ENCODE results near the gene SNCAIP.
"Not testable (repeated sequence)": the region's sequence is repeated elsewhere in the genome, so short reads cannot be mapped to it uniquely, and the experiment has no call there.

The SNCAIP gene

GRCh38 chr5:122315521-122315920, 3.5 kb downstream of the SNCAIP start:
- DNase-seq = no peak

- DNase-seq = no peak
Measured at GRCh38 chr5:122316656-122317055, 4.6 kb downstream of the SNCAIP start.

- no peak for DNase-seq
Measured at GRCh38 chr5:122319897-122320296, 7.9 kb downstream of the SNCAIP start.

GRCh38 chr5:122321921-122322320, 9.9 kb downstream of the SNCAIP start:
- no peak for DNase-seq

- DNase-seq = no peak
Measured at GRCh38 chr5:122322801-122323548, 10.9 kb downstream of the SNCAIP start.

GRCh38 chr5:122323738-122324137, 11.7 kb downstream of the SNCAIP start:
- no peak for DNase-seq

DNA sequence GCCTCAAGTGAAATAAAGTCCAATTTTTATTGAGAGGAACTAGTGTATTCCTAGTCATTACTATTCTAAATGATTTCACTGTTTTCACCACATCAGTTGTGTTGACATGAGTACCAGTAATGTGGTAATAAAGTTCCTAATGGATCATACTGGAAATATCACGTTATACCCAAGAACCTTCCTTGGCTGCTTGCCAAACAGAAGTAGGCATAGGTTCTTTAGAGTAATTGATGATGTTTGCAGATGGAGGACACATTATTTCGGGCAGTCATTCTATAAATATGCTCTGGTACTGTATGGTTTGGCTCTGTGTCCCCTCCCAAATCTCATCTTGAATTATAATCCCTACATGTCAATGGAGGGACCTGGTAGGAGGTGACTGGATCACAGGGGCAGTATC, 15.1 kb downstream of the SNCAIP start:
- no peak for DNase-seq

GRCh38 chr5:122330881-122331280, 18.8 kb downstream of the SNCAIP start:
- DNase-seq = no peak

- no peak for DNase-seq
Measured at GRCh38 chr5:122332599-122333555, 20.8 kb downstream of the SNCAIP start.

GRCh38 chr5:122333564-122333963, 21.5 kb downstream of the SNCAIP start:
- DNase-seq = no peak

- no peak for DNase-seq
Measured at GRCh38 chr5:122339591-122339990, 27.6 kb downstream of the SNCAIP start.

- no peak for DNase-seq
Measured at GRCh38 chr5:122341087-122341486, 29.1 kb downstream of the SNCAIP start.

DNA sequence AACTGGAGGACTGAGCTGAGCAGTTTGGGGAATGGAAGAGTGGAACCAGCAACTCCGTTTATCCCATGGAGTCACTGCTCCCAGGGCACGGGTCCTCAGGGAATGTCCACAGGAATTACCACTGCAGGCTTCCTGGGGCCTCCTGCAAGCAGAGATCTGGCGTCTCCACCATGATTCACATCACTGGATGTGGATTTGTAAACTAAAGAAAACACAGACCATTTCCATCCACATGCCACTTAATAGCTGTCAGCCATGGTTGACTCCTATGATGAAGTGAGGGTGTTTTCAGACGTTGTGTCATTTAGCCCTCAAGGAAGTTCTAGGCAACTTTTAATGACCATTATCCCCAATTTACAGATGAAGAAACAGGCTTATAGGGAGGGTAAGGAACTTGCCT, 30.2 kb downstream of the SNCAIP start:
- no peak for DNase-seq

DNA sequence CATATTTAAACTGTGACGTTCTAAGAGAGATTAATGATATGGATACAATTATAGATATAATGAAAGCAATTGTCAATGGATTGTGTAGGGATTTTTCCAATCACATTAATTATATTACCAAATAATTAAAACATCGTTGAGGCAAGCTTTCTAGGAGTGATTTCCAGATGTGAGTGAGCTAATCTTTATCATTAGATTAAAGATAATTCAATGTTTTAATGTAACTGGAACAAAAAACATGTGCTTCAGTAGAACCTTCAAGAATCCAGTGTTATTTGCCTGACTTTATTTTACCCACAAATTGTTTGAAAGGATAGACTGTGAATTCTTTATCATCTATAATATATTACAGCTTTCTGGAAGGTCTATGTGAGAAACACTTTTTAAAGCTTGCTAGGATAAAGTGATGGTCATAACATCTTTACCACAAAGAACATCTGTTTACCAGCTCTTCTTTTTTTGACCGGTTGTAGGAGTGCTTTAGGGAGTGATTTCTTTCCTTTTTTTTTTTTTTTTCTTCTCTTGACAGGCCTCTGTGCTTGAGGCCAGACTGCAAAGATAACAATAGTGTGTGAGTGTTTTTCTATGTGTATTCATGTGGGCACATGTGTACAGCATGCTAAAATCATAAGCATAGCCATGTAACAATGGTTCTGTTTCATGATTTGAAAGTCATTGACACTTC, 35.0 kb downstream of the SNCAIP start:
- DNase-seq = no peak

DNA sequence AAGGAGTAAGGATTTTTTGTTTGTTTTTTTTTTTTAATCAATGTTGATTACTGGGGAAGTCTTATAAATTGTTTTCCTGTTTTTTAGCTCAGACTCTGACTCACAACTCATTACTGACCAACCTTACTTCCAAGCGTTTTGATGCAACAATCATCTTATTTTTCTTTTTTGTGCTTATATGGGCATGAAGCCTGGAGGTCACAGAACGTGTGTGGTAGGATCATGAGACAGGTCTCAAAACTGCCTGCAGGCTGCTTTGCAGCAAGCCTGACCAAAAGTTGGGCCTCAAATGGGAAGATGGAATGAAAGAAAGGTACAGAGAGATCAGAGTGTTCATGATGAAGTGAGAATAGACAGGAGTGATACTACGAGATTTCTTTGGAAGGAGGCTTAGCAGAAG, 38.5 kb downstream of the SNCAIP start:
- no peak for DNase-seq

DNA sequence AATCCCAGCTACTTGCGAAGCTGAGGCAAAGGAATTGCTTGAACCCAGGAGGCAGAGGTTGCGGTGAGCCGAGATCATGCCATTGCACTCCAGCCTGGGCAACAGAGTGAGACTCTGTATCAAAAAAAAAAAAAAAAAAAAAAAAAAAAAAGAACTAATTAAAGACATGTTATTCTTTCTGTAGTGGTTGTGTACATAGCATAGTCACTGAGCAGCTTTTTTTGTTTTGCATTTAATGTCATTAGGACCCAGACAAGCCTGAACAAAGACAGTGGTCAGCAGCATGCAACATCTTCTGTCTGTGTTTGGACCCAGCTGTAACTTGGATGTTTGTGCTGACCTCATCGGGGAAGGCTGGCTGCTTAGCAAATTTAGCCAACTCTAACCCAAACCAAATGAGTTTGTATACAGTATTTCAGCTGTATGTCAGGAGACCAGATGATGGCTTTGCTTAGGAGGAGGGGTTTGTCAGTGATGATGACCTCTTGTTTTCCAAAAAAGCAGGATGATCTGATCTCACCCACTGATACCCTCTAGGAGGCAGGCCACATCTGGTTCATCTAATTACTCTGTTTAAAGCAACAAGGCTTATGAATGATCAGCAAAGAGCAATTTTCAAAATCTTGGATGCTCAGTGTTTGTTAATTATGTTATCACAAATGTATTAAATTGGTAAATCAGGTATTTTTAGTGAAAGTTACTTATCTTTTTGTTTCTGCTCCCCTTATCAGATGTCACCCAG, 39.5 kb downstream of the SNCAIP start:
- DNase-seq = no peak

- no peak for DNase-seq
Measured at GRCh38 chr5:122352331-122352730, 40.3 kb downstream of the SNCAIP start.

- DNase-seq = not testable (repeated sequence)
Measured at GRCh38 chr5:122353361-122353760, 41.3 kb downstream of the SNCAIP start.

DNA sequence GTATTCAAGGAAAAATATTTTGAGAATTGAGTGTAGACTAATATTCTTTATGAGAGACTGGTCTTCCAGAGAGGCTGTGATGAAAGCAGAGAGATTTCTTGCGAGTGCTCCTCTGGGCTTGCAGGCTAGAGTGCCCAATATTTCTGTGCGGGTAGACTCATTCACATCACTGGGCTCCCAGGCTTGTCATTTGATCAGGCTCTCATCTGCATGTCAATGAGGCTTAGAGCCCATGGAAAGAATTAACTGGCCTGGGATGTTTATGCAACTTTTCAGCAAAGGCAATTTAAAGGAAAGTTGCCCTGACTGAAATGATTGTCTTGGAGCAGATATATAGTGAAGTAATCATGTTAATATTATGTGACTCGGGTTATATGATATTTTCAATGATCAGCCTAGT, 42.3 kb downstream of the SNCAIP start:
- DNase-seq = no peak

DNA sequence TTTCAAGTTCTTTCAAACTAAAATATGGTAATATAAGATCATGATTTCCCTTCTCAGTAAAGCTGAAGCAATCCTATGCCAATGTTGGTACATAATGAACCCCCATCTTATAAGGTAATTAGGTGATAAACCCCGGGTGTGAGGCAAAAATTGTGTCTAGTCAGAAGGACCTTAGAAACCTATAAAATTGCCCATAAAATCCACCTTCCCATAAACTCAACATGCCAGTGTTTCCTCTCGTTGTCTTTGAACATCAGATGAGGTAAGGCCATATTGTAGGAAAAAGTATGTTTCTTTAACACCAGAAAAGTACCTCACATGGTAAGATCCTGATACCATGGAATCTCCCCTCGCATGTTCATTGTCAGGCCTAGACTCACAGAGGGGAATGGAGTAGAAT, 43.3 kb downstream of the SNCAIP start:
- no peak for DNase-seq

DNA sequence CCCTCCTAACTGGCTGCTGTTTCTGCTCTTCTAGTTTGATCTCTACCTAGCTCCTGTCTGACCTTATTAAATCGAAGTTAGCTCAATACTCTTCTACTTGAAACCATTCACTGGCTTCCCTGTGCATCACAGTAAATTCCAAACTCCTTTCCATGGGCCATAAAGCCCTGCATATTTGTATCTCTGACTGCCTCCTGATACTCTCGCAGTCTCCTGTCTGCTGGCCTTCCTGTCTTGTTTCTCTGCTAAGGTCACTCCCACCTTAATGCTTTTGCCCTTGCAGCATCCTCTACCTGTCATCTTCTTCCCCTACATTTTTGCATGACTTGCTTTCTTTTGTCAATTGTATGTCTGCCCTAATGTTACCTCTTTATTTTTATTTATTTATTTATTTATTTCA, 44.8 kb downstream of the SNCAIP start:
- no peak for DNase-seq

- DNase-seq = no peak
Measured at GRCh38 chr5:122358372-122358979, 46.4 kb downstream of the SNCAIP start.

Data from NCI-H1694 (cell line).